DMS53 (cell line): ENCODE results near the gene SYNE1.
A peak's percentile ranks its signal among the peaks of the same experiment; 100 is the strongest.
"Not testable (repeated sequence)": the region's sequence is repeated elsewhere in the genome, so short reads cannot be mapped to it uniquely, and the experiment has no call there.

Experiments used
- DNase-seq: peaks from one replicate; lab custom pipeline; 2025; lab: John Stamatoyannopoulos, UW

Gene SYNE1

GRCh38 chr6:152637296-152638047, at the start of gene SYNE1:
SYNE1 (minus strand) TSS chr6:152637362; CDS start chr6:152628331, 9,031 bp downstream.
- DNase-seq, result peak; percentile 36

GRCh38 chr6:152685819-152686218, 48.7 kb upstream of the SYNE1 start:
- no peak for DNase-seq

GRCh38 chr6:152682935-152683334, 45.8 kb upstream of the SYNE1 start:
- DNase-seq, result not testable (repeated sequence)

GRCh38 chr6:152682141-152682540, 45.0 kb upstream of the SYNE1 start:
- DNase-seq, result no peak

GRCh38 chr6:152680879-152681517, 43.8 kb upstream of the SYNE1 start:
- no peak for DNase-seq

- no peak for DNase-seq
These were observed 43.0 kb upstream of the SYNE1 start for GRCh38 chr6:152680151-152680550.

GRCh38 chr6:152673236-152673635, 36.1 kb upstream of the SYNE1 start:
- no peak for DNase-seq

GRCh38 chr6:152671171-152671570, 34.0 kb upstream of the SYNE1 start:
- no peak for DNase-seq

GRCh38 chr6:152669895-152670294, 32.7 kb upstream of the SYNE1 start:
- DNase-seq, result peak; percentile 52

GRCh38 chr6:152661776-152662175, 24.6 kb upstream of the SYNE1 start:
- no peak for DNase-seq

- no peak for DNase-seq
These were observed 14.8 kb upstream of the SYNE1 start for GRCh38 chr6:152651986-152652385.

GRCh38 chr6:152648105-152648504, 10.9 kb upstream of the SYNE1 start:
- DNase-seq, result no peak

GRCh38 chr6:152646732-152647131, 9.6 kb upstream of the SYNE1 start:
- not testable (repeated sequence) for DNase-seq

- peak; percentile 86 for DNase-seq
These were observed 5.6 kb upstream of the SYNE1 start for GRCh38 chr6:152642578-152643375.

- peak; percentile 43 for DNase-seq
These were observed 410 bp downstream of the SYNE1 start for GRCh38 chr6:152636609-152637295.

- DNase-seq, result peak; percentile 35
These were observed 1.0 kb downstream of the SYNE1 start for GRCh38 chr6:152636021-152636608.

GRCh38 chr6:152634773-152635172, 2.4 kb downstream of the SYNE1 start:
- DNase-seq, result no peak

- DNase-seq, result no peak
These were observed 4.9 kb downstream of the SYNE1 start for GRCh38 chr6:152632121-152632782.

GRCh38 chr6:152631376-152631775, 5.8 kb downstream of the SYNE1 start:
- DNase-seq, result no peak

GRCh38 chr6:152630832-152631231, 6.3 kb downstream of the SYNE1 start:
- DNase-seq, result no peak

GRCh38 chr6:152625213-152625612, 11.9 kb downstream of the SYNE1 start:
- no peak for DNase-seq
